Parathyroid adenoma (tissue), 2 donors: ENCODE data around the gene RAMACL.
"Not testable (repeated sequence)": the region's sequence is repeated elsewhere in the genome, so short reads cannot be mapped to it uniquely, and the experiment has no call there.

Source experiments
- H2AFZ ChIP-seq: fragments of 300-600 bp; sonication (generic); one replicate; pipeline ENCODE4 v1.7.0; 2017; ENCODE audit warnings: antibody characterized with exemption, mild to moderate bottlenecking
- H3K27ac ChIP-seq: fragments of 300-600 bp; sonication (generic); one replicate; pipeline ENCODE4 v1.7.0; 2017
- H3K27me3 ChIP-seq: fragments of 300-600 bp; sonication (generic); one replicate; pipeline ENCODE4 v1.7.0; 2017; ENCODE audit warnings: low read length; ENCODE audit not compliant: control insufficient read depth, insufficient read depth
- H3K36me3 ChIP-seq: fragments of 300-600 bp; sonication (generic); one replicate; pipeline ENCODE4 v1.7.0; 2017; ENCODE audit warnings: low read length; ENCODE audit not compliant: control insufficient read depth, insufficient read depth
- H3K4me1 ChIP-seq: fragments of 300-600 bp; sonication (generic); one replicate; pipeline ENCODE4 v1.7.0; 2017; ENCODE audit warnings: control low read depth
- H3K4me2 ChIP-seq: fragments of 300-600 bp; sonication (generic); one replicate; pipeline ENCODE4 v1.7.0; 2017; ENCODE audit warnings: low read length
- H3K4me3 ChIP-seq: fragments of 300-600 bp; sonication (generic); one replicate; pipeline ENCODE4 v1.7.0; 2017; ENCODE audit warnings: low read depth, low read length
- H3K79me2 ChIP-seq: fragments of 300-600 bp; sonication (generic); one replicate; pipeline ENCODE4 v1.7.0; 2017; ENCODE audit warnings: control low read depth
- H3K9ac ChIP-seq: fragments of 300-600 bp; sonication (generic); one replicate; pipeline ENCODE4 v1.7.0; 2017; ENCODE audit warnings: mild to moderate bottlenecking
- H3K9me3 ChIP-seq: fragments of 300-600 bp; sonication (generic); one replicate; pipeline ENCODE4 v1.7.0; 2017; ENCODE audit warnings: low read length; ENCODE audit not compliant: control insufficient read depth
- TF ChIP-seq, protein P1 (sequence below): fragments of 300-600 bp; sonication (generic); IDR thresholded peaks from one replicate; pipeline ENCODE4 v1.7.0; 2017; ENCODE audit warnings: antibody characterized with exemption, mild to moderate bottlenecking
- donor health status: primary hyperparathyroidism.

Gene RAMACL

DNA sequence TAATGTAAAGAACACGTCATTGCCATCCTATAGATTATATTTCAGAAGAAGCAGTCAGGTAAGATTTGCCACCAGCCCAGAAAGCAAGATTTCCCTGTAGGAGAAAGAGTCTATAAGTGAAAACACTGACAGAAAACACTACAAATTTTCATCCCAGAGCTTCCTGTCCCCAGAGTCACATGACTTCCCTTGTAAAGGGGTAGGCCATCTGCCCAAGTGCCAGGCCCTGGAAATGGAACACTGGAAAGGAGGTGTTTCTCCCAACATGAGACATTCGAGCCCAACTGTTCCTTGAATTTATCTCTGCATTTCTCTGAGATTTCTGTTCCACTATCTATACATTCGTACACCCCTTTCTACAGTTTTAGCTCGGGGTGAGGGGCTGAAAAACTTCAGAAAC is 46.9 kb downstream of the RAMACL start:
- no peak overlapping the region for H3K4me3 ChIP-seq
- H3K9me3 ChIP-seq: no peaks in the 10 kb centered on the region
- no peak overlapping the region for H3K4me2 ChIP-seq
- H3K4me1 ChIP-seq: peaks cover 9% of the 10 kb centered on the region
- TF ChIP-seq, protein P1, sequence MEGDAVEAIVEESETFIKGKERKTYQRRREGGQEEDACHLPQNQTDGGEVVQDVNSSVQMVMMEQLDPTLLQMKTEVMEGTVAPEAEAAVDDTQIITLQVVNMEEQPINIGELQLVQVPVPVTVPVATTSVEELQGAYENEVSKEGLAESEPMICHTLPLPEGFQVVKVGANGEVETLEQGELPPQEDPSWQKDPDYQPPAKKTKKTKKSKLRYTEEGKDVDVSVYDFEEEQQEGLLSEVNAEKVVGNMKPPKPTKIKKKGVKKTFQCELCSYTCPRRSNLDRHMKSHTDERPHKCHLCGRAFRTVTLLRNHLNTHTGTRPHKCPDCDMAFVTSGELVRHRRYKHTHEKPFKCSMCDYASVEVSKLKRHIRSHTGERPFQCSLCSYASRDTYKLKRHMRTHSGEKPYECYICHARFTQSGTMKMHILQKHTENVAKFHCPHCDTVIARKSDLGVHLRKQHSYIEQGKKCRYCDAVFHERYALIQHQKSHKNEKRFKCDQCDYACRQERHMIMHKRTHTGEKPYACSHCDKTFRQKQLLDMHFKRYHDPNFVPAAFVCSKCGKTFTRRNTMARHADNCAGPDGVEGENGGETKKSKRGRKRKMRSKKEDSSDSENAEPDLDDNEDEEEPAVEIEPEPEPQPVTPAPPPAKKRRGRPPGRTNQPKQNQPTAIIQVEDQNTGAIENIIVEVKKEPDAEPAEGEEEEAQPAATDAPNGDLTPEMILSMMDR: no peak
- H3K27me3 ChIP-seq: no peaks in the 10 kb centered on the region
- no peak overlapping the region for H2AFZ ChIP-seq
- H3K27ac ChIP-seq: no peak overlapping the region
- H3K9ac ChIP-seq: no peak overlapping the region
- no peaks in the 10 kb centered on the region for H3K36me3 ChIP-seq
- peaks cover 26% of the 10 kb centered on the region for H3K79me2 ChIP-seq

DNA sequence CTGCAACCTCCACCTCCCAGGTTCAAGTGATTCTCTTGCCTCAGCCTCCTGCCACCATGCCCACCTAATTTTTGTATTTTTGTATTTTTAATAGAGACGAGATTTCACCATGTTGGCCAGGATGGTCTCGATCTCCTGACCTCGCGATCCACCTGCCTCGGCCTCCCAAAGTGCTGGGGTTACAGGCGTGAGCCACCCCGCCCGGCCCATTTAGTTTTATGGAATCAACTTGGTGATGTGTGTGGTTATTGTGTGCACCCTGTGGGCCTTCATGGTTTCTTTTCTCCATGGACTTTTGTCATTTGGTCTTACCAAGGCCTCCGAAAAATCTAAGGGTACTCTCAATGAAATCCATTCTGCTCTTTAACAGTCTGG is 47.5 kb downstream of the RAMACL start:
- not testable (repeated sequence) for H3K27me3 ChIP-seq, H3K4me2 ChIP-seq, H3K4me3 ChIP-seq, H3K36me3 ChIP-seq, H3K27ac ChIP-seq, H3K9ac ChIP-seq, H2AFZ ChIP-seq, H3K9me3 ChIP-seq, H3K4me1 ChIP-seq
- H3K79me2 ChIP-seq: peaks cover 24% of the 10 kb centered on the region

DNA sequence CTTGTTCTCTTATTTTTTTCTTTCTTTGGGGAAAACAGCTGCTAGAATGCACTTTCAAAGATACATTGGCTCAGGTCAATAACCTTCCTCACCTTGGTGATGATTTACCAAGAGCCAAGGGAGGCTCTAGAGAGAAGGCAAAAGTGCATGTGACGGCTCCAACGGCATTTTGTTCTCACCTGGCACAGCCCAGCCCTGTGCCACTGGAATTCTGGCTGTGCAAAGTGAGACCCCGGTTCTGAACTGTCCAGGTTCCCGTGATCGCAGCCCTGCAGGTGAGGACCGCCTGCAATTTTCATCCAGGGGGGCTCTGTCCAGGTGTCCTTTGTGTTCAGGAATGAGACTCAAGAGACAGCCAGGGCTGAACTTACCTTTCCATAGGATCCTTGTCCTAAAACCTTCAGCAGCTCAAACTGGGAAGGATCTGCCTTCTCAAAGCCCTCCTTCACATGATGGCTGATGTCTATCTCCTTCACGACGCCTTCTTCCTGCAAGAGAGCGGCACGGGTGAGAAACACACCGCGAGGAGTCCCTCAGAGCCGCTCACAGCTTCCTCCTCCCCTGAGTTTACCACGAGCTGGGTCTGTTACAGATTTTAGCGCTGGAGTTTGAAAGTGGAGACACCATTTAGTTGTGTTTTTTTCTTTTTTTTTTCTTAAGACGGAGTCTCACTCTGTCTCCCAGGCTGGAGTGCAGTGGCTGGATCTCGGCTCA is 48.0 kb downstream of the RAMACL start:
- H3K27ac ChIP-seq: no peak overlapping the region
- no peaks in the 10 kb centered on the region for H3K27me3 ChIP-seq
- H3K4me1 ChIP-seq: peaks cover 9% of the 10 kb centered on the region
- H3K4me2 ChIP-seq: no peak overlapping the region
- no peak overlapping the region for H3K4me3 ChIP-seq
- no peaks in the 10 kb centered on the region for H3K36me3 ChIP-seq
- no peaks in the 10 kb centered on the region for H3K9me3 ChIP-seq
- H3K9ac ChIP-seq: no peak overlapping the region
- TF ChIP-seq, protein P1: no peak
- H3K79me2 ChIP-seq: peaks cover 19% of the 10 kb centered on the region
- H2AFZ ChIP-seq: no peak overlapping the region

DNA sequence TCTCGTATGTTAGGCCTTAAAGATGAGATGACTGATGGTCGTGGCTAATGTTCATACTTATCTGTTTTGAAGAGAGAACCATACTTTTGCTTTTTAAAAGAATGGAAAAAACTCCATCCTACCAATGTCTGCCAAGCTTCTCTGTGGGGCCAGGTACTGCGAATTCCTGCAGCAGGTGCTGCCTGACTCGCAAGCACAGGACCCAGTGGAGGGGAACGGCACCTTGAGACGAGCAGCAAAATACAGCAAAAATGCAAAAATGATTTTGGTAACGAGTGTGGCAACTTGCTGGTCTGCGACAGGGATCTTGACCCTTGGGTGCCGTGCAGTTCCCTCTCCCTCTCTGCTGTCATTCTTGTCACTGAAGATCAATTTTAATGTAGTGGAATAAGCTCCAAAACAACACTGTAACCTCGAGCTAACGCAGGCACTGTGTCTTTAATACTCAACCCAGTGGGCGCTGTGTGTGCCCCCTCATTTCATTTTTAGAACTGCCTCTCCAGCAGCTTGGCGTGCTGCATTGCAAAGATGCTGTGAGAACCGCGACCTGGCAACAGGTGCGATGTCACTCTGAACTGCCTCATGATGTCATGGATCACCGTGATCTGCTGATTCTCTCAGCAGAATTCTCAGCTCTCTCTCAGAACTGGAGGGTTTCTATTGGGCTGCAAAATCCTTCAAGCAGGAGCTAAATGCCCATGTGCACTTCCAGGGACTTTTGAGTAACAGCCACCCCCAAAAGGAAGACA is 51.6 kb downstream of the RAMACL start:
- Histone ChIP-seq H3K79me2 (peaks cover 37% of the 10 kb centered on the region), H3K9ac (no peak overlapping the region), H3K9me3 (no peaks in the 10 kb centered on the region), H3K27ac (no peak overlapping the region), H3K27me3 (no peaks in the 10 kb centered on the region), H3K4me1 (no peaks in the 10 kb centered on the region), H2AFZ (no peak overlapping the region), H3K4me2 (no peak overlapping the region), H3K36me3 (no peaks in the 10 kb centered on the region), H3K4me3 (no peak overlapping the region)
- TF ChIP-seq, protein P1: no peak

DNA sequence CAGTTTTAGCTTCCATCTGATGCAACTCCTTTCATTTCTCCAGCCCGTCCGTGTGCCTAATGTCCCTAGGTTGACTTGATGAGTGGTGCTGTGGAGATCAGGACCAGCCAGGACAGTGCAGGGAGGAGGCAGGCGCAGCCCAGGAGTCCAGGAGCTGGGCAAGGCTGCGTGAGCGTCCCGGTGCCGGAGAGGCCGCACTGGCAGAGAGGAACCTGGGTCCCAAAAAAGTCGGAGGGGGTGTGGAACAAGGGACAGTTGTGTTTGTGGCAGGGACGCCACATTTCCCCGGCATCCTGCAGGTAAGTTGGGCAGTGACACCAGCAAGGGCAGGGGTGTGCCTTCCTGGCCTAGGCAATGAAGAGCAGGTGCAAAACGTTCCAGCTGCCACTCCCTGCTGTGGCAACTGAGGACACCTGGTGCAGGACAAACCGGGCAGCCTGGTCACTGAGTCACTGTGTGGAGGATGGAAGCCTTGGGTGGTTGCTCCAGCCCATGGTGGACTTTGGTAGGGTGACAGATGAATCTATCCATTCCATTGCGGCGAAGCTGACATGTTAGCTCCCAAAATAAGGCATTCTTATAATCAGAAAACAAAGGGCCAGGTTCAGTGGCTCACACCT is 53.2 kb downstream of the RAMACL start:
- Histone ChIP-seq H3K4me3 (no peak overlapping the region), H2AFZ (no peak overlapping the region), H3K27me3 (no peaks in the 10 kb centered on the region), H3K36me3 (no peaks in the 10 kb centered on the region), H3K4me2 (no peak overlapping the region), H3K9me3 (no peaks in the 10 kb centered on the region), H3K9ac (no peak overlapping the region), H3K27ac (no peak overlapping the region), H3K79me2 (peaks cover 35% of the 10 kb centered on the region), H3K4me1 (no peaks in the 10 kb centered on the region)
- TF ChIP-seq, protein P1: no peak
